Breast epithelium (tissue), 4 donors: ENCODE measurements around the gene RAB28. TPM values are rescaled to one million over a fixed set of nuclear protein-coding genes. Genes with fewer than 3 reads are reported as not detected.

ENCODE experiments used
- DNase-seq, 2 donors: peaks; one replicate each; pipeline ENCODE4 v3.0.0-alpha.2; 2019; ENCODE audit warnings: low spot score in 2 of 2
- H3K27ac ChIP-seq, 2 donors: fragments of 200-600 bp; sonication (generic) in 1 of 2; one replicate each; pipeline ENCODE4 v1.5.1; 2016 to 2019; ENCODE audit warnings: mild to moderate bottlenecking in 1 of 2
- H3K27me3 ChIP-seq, 2 donors: fragments of 200-600 bp; sonication (generic) in 1 of 2; one replicate each; pipeline versions ENCODE4 v1.5.1 to v1.6.0; 2017 to 2019; ENCODE audit warnings: control low read depth in 1 of 2, mild to moderate bottlenecking in 1 of 2
- H3K36me3 ChIP-seq: fragments of 200-600 bp; one replicate; pipeline ENCODE4 v1.5.1; 2019
- H3K4me1 ChIP-seq, 2 donors: fragments of 200-600 bp; sonication (generic); one replicate each; pipeline ENCODE4 v1.5.1; 2016 to 2019; ENCODE audit warnings: control low read depth in 1 of 2
- H3K4me3 ChIP-seq, 3 donors: fragments of 200-600 bp; sonication (generic); 1 replicate in 2 of 3; 2 replicates in 1 of 3; pipeline ENCODE4 v1.5.1; 2016 to 2019; ENCODE audit warnings: mild to moderate bottlenecking in 3 of 3, moderate library complexity in 2 of 3
- H3K9me3 ChIP-seq, 2 donors: fragments of 200-600 bp; sonication (generic) in 1 of 2; one replicate each; pipeline ENCODE4 v1.5.1; 2016 to 2019; ENCODE audit warnings: control low read depth in 1 of 2
- CTCF ChIP-seq, 3 donors: fragments of 450-650 bp; IDR thresholded peaks; one replicate each; pipeline ENCODE4 v1.5.1; 2016 to 2017; ENCODE audit warnings: antibody characterized with exemption in 3 of 3, mild to moderate bottlenecking in 3 of 3, moderate library complexity in 3 of 3
- POLR2A ChIP-seq: fragments of 450-650 bp; IDR thresholded peaks from one replicate; pipeline ENCODE4 v1.6.1; 2016; ENCODE audit warnings: antibody characterized with exemption, mild to moderate bottlenecking, moderate library complexity
- POLR2AphosphoS5 ChIP-seq, 3 donors: sonication (generic); formaldehyde crosslinking; IDR thresholded peaks; one replicate each; pipeline ENCODE4 v1.6.1; 2017; ENCODE audit warnings: antibody characterized with exemption in 3 of 3
- intact Hi-C: fragments of 100-400 bp; cut with DNase I; formaldehyde crosslinking; loops from one replicate; pipeline ENCODE4 v1.15.1; 2023; ENCODE audit warnings: low total_unique reads
- total RNA-seq, 3 donors: library from RNA; depleted of rRNA; stranded (reverse); fragments of >200 nt; gene quantifications; one replicate each; pipeline ENCODE4 v1.1.0, GENCODE V29; 2016

Gene RAB28
- total RNA-seq, 3 donors from 2014 or later = 21.9 to 27.8 (median 24.3) TPM

GRCh38 chr4:13325744-13326143 is 158.4 kb downstream of the RAB28 start:
- DNase-seq = no peak
- H3K4me1 ChIP-seq = no peaks in the 10 kb centered on the region
- no peak for TF ChIP-seq POLR2AphosphoS5 (IDR thresholded peaks at IDR 0.05)
- TF ChIP-seq POLR2A = no peak
- no peak for TF ChIP-seq CTCF (IDR thresholded peaks at IDR 0.05)
- no peaks in the 10 kb centered on the region for H3K36me3 ChIP-seq
- H3K4me3 ChIP-seq = no peak overlapping the region
- no peaks in the 10 kb centered on the region for H3K27me3 ChIP-seq
- peaks cover 6 to 14% of the 10 kb centered on the region in 2 donors for H3K9me3 ChIP-seq
- H3K27ac ChIP-seq = no peak overlapping the region
- intact Hi-C loops = no loop called here

GRCh38 chr4:13323921-13324320 is 160.2 kb downstream of the RAB28 start:
- no peak for TF ChIP-seq POLR2A
- no peak for TF ChIP-seq POLR2AphosphoS5 (IDR thresholded peaks at IDR 0.05)
- TF ChIP-seq CTCF (IDR thresholded peaks at IDR 0.05) = no peak
- no peak overlapping the region for H3K27ac ChIP-seq
- no peaks in the 10 kb centered on the region for H3K27me3 ChIP-seq
- peaks cover 6 to 14% of the 10 kb centered on the region in 2 donors for H3K9me3 ChIP-seq
- no peaks in the 10 kb centered on the region for H3K36me3 ChIP-seq
- DNase-seq = no peak
- no peaks in the 10 kb centered on the region for H3K4me1 ChIP-seq
- H3K4me3 ChIP-seq = no peak overlapping the region
- intact Hi-C loops = no loop called here

- DNase-seq = no peak
- no peak for TF ChIP-seq CTCF (IDR thresholded peaks at IDR 0.05)
- H3K9me3 ChIP-seq = peaks cover 6 to 14% of the 10 kb centered on the region in 2 donors
- no peaks in the 10 kb centered on the region for H3K36me3 ChIP-seq
- H3K27ac ChIP-seq = no peak overlapping the region
- no peaks in the 10 kb centered on the region for H3K4me1 ChIP-seq
- intact Hi-C loops = no loop called here
- H3K27me3 ChIP-seq = no peaks in the 10 kb centered on the region
- no peak overlapping the region for H3K4me3 ChIP-seq
Observed at GRCh38 chr4:13322681-13323101, 161.4 kb downstream of the RAB28 start.

Other genes with a start within 250 kb of the RAB28 start
- gene NKX3-2, start 60.2 kb upstream of the RAB28 start, total RNA-seq = under 1 TPM in 1 of 3 donors, not detected in 2; under 0.01 TPM
- gene BOD1L1, start 143.4 kb upstream of the RAB28 start, total RNA-seq = 10 to 100 TPM; 49.0 to 68.3 (median 56.0) TPM